HG03135 (cell line): Measurements from ENCODE around the gene BAZ1A.
"Not testable (repeated sequence)": the region's sequence is repeated elsewhere in the genome, so short reads cannot be mapped to it uniquely, and the experiment has no call there.

ENCODE experiments used
- ATAC-seq: cut with Tn5 transposase; IDR thresholded peaks from one replicate; pipeline ENCODE4 v1.9.1; 2021; ENCODE audit warnings: mild to moderate bottlenecking, moderate library complexity; ENCODE audit not compliant: unreplicated experiment

Gene BAZ1A

GRCh38 chr14:34785223-34786006, 89.7 kb downstream of the BAZ1A start:
- peak; percentile 59 for ATAC-seq

GRCh38 chr14:34782031-34782430, 93.1 kb downstream of the BAZ1A start:
- no peak for ATAC-seq

- ATAC-seq: no peak
These were observed 93.9 kb downstream of the BAZ1A start for GRCh38 chr14:34781242-34781641.

GRCh38 chr14:34780646-34781045, 94.5 kb downstream of the BAZ1A start:
- no peak for ATAC-seq

- no peak for ATAC-seq
These were observed 96.4 kb downstream of the BAZ1A start for GRCh38 chr14:34778744-34779143.

- no peak for ATAC-seq
These were observed 98.5 kb downstream of the BAZ1A start for GRCh38 chr14:34776611-34777010.

GRCh38 chr14:34775922-34776321, 99.2 kb downstream of the BAZ1A start:
- ATAC-seq: no peak

- ATAC-seq: no peak
These were observed 99.8 kb downstream of the BAZ1A start for GRCh38 chr14:34775342-34775741.

GRCh38 chr14:34770901-34771300, 104.3 kb downstream of the BAZ1A start:
- ATAC-seq: no peak

GRCh38 chr14:34766606-34767005, 108.6 kb downstream of the BAZ1A start:
- no peak for ATAC-seq

- no peak for ATAC-seq
These were observed 109.1 kb downstream of the BAZ1A start for GRCh38 chr14:34766060-34766459.

GRCh38 chr14:34755215-34755614, 119.9 kb downstream of the BAZ1A start:
- no peak for ATAC-seq

GRCh38 chr14:34754687-34755086, 120.5 kb downstream of the BAZ1A start:
- ATAC-seq: no peak

GRCh38 chr14:34750670-34751069, 124.5 kb downstream of the BAZ1A start:
- no peak for ATAC-seq

GRCh38 chr14:34750233-34750632, 124.9 kb downstream of the BAZ1A start:
- no peak for ATAC-seq

- no peak for ATAC-seq
These were observed 125.8 kb downstream of the BAZ1A start for GRCh38 chr14:34749408-34749807.

GRCh38 chr14:34742270-34743115, 132.7 kb downstream of the BAZ1A start:
- no peak for ATAC-seq

GRCh38 chr14:34741840-34742239, 133.3 kb downstream of the BAZ1A start:
- no peak for ATAC-seq

GRCh38 chr14:34740139-34740538, 135.0 kb downstream of the BAZ1A start:
- not testable (repeated sequence) for ATAC-seq

- ATAC-seq: not testable (repeated sequence)
These were observed 138.1 kb downstream of the BAZ1A start for GRCh38 chr14:34737079-34737478.

- no peak for ATAC-seq
These were observed 141.9 kb downstream of the BAZ1A start for GRCh38 chr14:34733245-34733644.

GRCh38 chr14:34732802-34733201, 142.4 kb downstream of the BAZ1A start:
- no peak for ATAC-seq
